WERI-Rb-1 (cell line): Measurements from ENCODE around the gene ITGB2.

Experiments used
- DNase-seq: peaks from one replicate; pipeline ENCODE4 v3.0.0-alpha.2; 2020
- H3K27ac ChIP-seq: fragments of 250-450 bp; sonication (Bioruptor Pico); 2 replicates; pipeline ENCODE4 v1.5.1; 2020; ENCODE audit warnings: mild to moderate bottlenecking, moderate library complexity
- H3K27me3 ChIP-seq: fragments of 250-450 bp; sonication (Bioruptor Pico); 2 replicates; pipeline ENCODE4 v1.5.1; 2021; ENCODE audit warnings: mild to moderate bottlenecking, low read depth, moderate library complexity; ENCODE audit not compliant: insufficient read depth, severe bottlenecking
- H3K36me3 ChIP-seq: fragments of 250-450 bp; sonication (Bioruptor Pico); 2 replicates; pipeline ENCODE4 v1.5.1; 2020; ENCODE audit warnings: mild to moderate bottlenecking, moderate library complexity
- H3K4me3 ChIP-seq: 2 replicates; pipeline ENCODE4 v1.5.1; 2011; ENCODE audit warnings: low read depth, mild to moderate bottlenecking, control low read depth, low read length
- H3K9me3 ChIP-seq: fragments of 250-450 bp; sonication (Bioruptor Pico); 2 replicates; pipeline ENCODE4 v1.5.1; 2021; ENCODE audit warnings: mild to moderate bottlenecking, moderate library complexity; ENCODE audit not compliant: severe bottlenecking
- TF ChIP-seq, protein P1 (sequence below): IDR thresholded peaks from 2 replicates; pipeline ENCODE4 v1.5.1; 2011; ENCODE audit warnings: low read depth, mild to moderate bottlenecking, control low read depth, inconsistent platforms, low read length

The ITGB2 gene

DNA sequence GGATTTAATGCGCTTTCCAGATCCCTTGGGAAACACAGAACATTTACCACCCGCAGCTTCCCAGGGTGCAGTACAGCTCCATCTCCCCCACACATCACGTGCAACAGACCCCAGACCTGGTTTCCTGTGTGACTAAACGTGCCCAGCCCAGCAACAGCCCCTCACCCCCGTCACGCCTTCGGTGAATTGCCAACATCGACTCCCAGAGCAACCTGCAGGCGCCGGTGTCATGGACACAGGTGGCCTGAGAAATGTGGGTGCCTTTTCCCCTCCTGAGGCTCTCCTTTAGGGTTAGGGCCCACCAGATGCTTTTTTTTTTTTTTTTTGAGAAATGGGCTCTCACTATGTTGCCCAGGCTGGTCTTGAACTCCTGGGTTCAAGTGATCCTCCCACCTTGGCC is 78.6 kb downstream of the ITGB2 start:
- no peak overlapping the region for H3K27ac ChIP-seq
- H3K9me3 ChIP-seq: no peaks in the 10 kb centered on the region
- no peaks in the 10 kb centered on the region for H3K36me3 ChIP-seq
- H3K27me3 ChIP-seq: no peaks in the 10 kb centered on the region
- TF ChIP-seq, protein P1, sequence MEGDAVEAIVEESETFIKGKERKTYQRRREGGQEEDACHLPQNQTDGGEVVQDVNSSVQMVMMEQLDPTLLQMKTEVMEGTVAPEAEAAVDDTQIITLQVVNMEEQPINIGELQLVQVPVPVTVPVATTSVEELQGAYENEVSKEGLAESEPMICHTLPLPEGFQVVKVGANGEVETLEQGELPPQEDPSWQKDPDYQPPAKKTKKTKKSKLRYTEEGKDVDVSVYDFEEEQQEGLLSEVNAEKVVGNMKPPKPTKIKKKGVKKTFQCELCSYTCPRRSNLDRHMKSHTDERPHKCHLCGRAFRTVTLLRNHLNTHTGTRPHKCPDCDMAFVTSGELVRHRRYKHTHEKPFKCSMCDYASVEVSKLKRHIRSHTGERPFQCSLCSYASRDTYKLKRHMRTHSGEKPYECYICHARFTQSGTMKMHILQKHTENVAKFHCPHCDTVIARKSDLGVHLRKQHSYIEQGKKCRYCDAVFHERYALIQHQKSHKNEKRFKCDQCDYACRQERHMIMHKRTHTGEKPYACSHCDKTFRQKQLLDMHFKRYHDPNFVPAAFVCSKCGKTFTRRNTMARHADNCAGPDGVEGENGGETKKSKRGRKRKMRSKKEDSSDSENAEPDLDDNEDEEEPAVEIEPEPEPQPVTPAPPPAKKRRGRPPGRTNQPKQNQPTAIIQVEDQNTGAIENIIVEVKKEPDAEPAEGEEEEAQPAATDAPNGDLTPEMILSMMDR: no peak
- DNase-seq: no peak
- H3K4me3 ChIP-seq: no peak overlapping the region

DNA sequence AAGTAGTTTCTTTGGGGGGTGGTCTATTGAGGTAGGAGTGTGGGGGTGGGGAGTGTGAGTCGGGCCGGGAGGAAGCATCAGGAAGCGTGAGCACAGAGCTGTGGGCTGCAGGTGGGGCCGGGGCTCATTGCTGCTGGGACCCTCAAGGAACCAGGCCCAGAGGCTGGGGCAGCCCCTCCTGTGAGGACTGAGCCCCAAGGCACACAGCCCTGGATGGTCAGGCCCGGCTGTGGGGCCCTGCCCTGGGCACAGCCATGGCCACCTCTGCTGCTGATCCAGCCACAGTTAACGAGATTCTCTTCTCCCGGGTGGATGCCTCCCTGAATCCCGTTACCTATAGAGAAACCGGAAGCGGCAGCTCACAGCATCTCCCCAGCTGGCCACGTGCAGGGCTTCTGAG is 79.9 kb downstream of the ITGB2 start:
- TF ChIP-seq, protein P1: no peak
- Histone ChIP-seq H3K27me3 (no peaks in the 10 kb centered on the region), H3K36me3 (no peaks in the 10 kb centered on the region), H3K27ac (no peak overlapping the region), H3K4me3 (no peak overlapping the region), H3K9me3 (no peaks in the 10 kb centered on the region)
- no peak for DNase-seq

- Histone ChIP-seq H3K4me3 (no peak overlapping the region), H3K36me3 (no peaks in the 10 kb centered on the region), H3K9me3 (no peaks in the 10 kb centered on the region), H3K27ac (no peak overlapping the region), H3K27me3 (no peaks in the 10 kb centered on the region)
- no peak for DNase-seq
- TF ChIP-seq, protein P1: no peak
Measured at GRCh38 chr21:44838951-44839350, 81.7 kb downstream of the ITGB2 start.

DNA sequence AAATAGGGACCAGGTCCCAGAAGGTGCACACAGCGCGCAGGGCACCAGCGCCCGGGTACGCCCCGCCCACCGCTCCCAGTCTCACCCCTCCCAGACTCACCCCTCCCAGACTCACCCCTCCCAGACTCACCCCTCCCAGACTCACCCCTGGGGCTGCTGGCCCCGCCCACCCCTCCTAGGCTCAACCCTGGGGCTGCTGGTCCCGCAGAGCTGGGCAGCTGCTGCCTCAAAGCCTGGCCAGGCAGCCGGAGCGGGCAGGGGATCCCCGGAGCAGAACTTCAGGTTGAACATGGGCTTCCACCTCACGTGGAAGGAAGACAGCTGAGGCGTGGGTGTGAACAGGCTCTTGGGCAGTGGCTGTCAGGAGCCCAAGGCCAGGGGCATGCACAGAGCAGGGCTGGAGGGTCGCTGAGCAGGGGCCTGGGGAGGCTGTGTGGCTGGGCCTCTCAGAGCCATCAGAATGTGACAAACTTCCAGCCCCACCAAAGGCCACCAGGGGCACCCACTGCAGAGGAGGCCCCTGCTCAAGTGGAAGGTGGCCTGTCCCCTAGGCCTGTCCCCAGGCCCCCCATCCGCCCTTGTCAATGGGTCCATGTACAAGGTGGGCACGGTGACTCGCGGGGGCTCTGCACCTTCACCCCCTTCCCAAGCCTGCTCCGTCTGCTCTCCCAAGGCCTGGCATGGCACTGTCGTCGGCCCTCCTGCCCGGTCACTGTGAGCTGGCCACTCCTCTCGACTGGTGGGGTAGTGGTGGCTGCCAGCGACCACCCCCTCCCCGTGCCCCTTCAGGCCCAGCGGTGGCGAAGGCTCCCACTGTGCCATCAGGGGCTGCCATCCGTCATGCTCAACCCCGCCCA is 82.4 kb downstream of the ITGB2 start:
- TF ChIP-seq, protein P1: peak; percentile 30; the same call in 1 of the 2 replicates
- Histone ChIP-seq H3K36me3 (no peaks in the 10 kb centered on the region), H3K27me3 (no peaks in the 10 kb centered on the region), H3K9me3 (no peaks in the 10 kb centered on the region), H3K4me3 (no peak overlapping the region), H3K27ac (no peak overlapping the region)
- DNase-seq: peak; percentile 54

GRCh38 chr21:44837537-44837936 is 83.2 kb downstream of the ITGB2 start:
- TF ChIP-seq, protein P1: peak; percentile 31
- Histone ChIP-seq H3K4me3 (no peak overlapping the region), H3K27me3 (no peaks in the 10 kb centered on the region)

More at GRCh38 chr21:44837537-44837936, 83.2 kb downstream of the ITGB2 start:
- H3K9me3 ChIP-seq: no peaks in the 10 kb centered on the region
- peak overlapping the region; percentile 43; the same call in 1 of the 2 replicates for H3K27ac ChIP-seq
- H3K36me3 ChIP-seq: no peaks in the 10 kb centered on the region
- DNase-seq: no peak
